ENCODE data around the gene CYP24A1.
A peak's percentile ranks its signal among the peaks of the same experiment; 100 is the strongest.

The CYP24A1 gene

DNA sequence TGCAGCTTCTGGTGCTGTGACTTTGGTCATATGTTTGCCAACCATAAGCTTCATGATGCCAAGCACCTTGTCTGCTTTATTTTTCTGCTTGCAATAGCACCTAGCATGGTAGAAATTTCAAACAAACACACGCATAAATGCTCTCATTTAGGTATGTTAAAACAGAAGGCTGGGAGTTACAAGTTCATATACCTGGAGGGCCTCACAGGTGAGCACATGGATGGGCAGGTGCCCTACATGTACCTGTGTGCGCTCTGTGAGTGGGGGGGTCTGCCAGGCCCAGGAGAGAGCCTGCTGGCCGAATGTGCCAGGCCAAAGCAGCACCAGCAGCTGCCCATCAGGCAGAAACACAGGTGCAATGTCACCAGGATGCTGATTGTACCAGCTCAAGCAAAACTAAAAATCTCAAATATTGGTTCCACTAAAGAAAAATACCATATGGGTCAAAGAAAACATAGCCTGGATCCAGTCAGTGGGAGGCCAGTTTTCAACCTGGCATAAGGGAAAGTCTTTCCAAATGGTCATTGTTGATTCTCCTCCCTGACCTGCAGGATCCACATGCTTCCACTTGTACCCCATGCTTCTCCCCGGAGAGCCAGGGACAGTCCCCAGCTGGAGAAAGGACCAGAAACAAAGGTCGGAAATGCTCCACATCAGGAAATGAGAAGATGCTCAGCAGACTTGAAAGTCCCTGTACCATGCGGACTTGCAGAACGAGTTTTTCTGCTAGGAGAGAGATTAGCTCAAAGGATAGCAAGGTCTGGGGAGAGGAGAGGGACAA lies 26.9 kb upstream of the CYP24A1 start:
- no peak for DNase-seq (ENCODE audit: low read depth, low spot score)
- ChIA-PET POLR2A (no interaction called here), CTCF (interaction anchor here (0.7 to 19.1 kb wide), 28 partner anchors 10 to 449 kb away, joined by 3 to 1179 read pairs (median 6); partner anchors contain the start of gene PFDN4)
- TF ChIP-seq CTCF (IDR thresholded peaks at IDR 0.05; ENCODE audit: insufficient read depth, low read length, missing control alignments) = no peak
- no peak overlapping the region for H3K4me3 ChIP-seq (ENCODE audit: low read depth, low read length)

DNA sequence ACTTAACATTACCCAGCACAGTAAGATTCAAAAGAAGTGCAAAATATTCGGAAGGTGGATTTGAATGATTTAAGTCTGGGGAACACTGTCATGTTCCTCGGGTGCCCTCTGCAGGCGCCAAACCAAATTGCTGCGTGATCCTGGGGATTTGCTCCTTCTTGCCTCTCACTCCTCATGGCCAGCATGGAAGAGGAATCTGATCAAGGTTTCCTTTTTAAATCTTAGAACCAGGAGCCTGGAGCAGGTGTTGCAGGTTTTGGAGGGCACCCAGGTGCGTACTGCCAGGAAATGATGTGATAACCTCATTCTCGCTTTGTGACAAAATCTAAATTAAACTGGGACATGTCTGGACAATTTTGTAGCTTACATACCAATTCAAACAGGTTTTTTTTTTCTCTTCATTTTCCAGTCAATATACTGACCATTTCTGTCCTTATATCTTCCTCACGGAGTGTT lies 26.0 kb upstream of the CYP24A1 start:
- peak; percentile 37 for DNase-seq (ENCODE audit: low read depth, low spot score)
- POLR2A ChIA-PET = no interaction called here
- CTCF ChIA-PET = interaction anchor here (0.6 to 19.1 kb wide), 37 partner anchors 10 to 450 kb away, joined by 3 to 1179 read pairs (median 4); partner anchors contain the start of gene PFDN4

GRCh38 chr20:54199283-54199682 lies 25.5 kb upstream of the CYP24A1 start:
- DNase-seq (ENCODE audit: low read depth, low spot score) = no peak
- ChIA-PET CTCF (interaction anchor here (0.6 to 19.1 kb wide), 29 partner anchors 10 to 451 kb away, joined by 3 to 1179 read pairs (median 5); partner anchors contain the start of gene PFDN4), POLR2A (no interaction called here)
- no peak overlapping the region for H3K4me3 ChIP-seq (ENCODE audit: low read depth, low read length)
- TF ChIP-seq CTCF (IDR thresholded peaks at IDR 0.05; ENCODE audit: insufficient read depth, low read length, missing control alignments) = no peak

More for the DNA sequence above, 26.0 kb upstream of the CYP24A1 start:
- H3K4me3 ChIP-seq (ENCODE audit: low read depth, low read length) = no peak overlapping the region
- peak; percentile 88 for TF ChIP-seq CTCF (IDR thresholded peaks at IDR 0.05; ENCODE audit: insufficient read depth, low read length, missing control alignments)

- ChIA-PET POLR2A (no interaction called here), CTCF (interaction anchor here (0.7 to 19.1 kb wide), 14 partner anchors 11 to 449 kb away, joined by 3 to 1179 read pairs (median 12); partner anchors contain the start of gene PFDN4)
- DNase-seq (ENCODE audit: low read depth, low spot score) = peak; percentile 23
- H3K4me3 ChIP-seq (ENCODE audit: low read depth, low read length) = no peak overlapping the region
- peak; percentile 31 for TF ChIP-seq CTCF (IDR thresholded peaks at IDR 0.05; ENCODE audit: insufficient read depth, low read length, missing control alignments)
These were observed 24.1 kb upstream of the CYP24A1 start for GRCh38 chr20:54197621-54198604.

DNA sequence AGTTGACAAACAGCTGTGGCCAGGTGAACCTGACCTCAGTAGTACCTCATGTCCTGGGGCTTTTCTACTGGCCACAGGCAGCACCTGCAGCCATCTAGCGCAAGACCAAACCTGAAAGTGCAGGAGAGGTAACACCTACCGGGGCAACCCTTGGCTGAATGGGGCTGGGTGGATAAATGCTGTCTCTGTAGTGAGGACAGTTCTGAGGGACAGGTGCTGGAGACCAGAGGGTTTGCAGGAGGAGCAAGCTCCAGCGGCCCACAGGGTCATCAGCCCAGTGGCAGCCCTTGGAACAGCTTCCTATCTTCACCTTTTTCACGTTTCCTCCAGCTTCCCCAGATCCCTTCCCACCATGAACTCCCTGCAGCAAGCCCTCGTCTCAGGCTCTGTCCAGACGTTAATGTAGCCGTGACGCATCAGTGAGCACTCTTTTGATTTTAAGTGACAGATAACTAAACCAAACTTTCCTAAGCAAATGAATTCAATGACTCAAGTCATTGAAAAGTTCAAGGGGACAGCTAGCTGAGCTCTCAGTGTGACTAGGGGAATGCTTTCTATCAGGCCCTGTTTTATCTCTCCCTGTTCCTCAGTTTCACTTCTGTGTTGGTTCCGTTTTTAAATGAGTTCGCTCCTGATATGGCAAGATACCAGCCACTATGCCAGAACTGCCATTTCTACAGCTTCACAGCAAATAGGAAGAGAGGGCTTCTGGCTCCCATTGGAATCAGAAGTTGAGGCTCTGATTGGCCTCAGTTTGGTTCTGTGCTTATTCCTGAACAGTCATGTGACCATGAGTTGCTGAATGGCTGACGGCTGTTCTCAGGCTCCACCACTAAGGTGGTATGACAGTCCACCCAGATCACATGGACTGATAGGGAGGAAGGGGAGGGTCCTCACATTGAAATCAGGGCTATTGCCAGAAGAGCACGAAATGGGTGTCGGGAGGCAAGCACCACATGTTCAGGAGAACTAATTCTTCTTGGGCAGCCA lies 22.0 kb upstream of the CYP24A1 start:
- ChIA-PET POLR2A (no interaction called here), CTCF (interaction anchor here (1.4 to 7.1 kb wide), 3 partner anchors 91 to 100 kb away, joined by 7 to 51 read pairs (median 48); no protein-coding TSS in a partner anchor)
- no peak for DNase-seq (ENCODE audit: low read depth, low spot score)
- TF ChIP-seq CTCF (IDR thresholded peaks at IDR 0.05; ENCODE audit: insufficient read depth, low read length, missing control alignments) = no peak
- no peak overlapping the region for H3K4me3 ChIP-seq (ENCODE audit: low read depth, low read length)
